ENCODE data around the gene BACH2.

The BACH2 gene

DNA sequence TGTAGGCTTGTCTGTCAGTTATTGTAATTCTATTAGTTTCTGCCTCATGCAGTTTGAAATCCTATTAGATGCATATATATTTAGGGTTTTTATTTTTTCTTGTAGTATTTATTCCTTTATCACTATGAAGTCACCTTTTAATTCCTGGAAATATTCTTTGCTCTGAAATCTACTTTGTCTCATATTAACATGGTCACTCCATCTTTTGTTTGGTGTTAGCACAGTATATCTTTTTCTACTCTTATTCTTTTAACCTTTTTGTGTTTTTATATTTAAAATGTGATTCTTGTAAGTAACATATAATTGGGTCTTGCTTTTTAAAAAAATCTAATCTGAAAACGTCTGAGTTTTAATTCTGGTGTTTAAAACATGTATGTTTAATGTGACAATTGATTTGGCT is 280.8 kb downstream of the BACH2 start:
- no peak for DNase-seq

DNA sequence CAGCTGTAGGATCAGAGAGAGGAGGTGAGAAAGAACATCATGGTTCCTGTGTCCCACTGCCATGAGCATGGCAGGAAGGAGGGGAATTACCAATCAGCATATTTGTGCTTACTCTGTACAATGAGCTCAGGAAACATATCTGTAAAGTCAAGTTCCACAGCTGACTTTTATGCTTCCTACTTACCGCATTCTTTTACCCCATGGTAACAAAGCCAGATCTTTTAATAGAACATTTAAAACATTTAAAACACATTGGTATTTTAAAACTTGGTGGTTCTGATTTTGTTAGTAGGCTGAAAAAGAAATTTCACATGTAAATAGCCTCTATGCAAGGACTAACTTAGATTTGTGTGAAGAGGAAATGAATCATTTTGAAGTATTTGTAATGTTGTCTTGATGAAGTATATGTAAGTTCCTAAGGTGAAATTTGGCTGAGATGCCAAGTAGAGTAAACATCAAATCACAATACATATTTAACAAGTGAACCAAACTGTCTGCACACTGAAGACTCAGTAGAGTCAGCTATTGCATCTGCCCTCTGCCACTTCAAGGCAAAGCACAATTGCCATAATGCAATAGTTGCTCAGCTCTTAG is 287.6 kb downstream of the BACH2 start:
- no peak for DNase-seq

DNA sequence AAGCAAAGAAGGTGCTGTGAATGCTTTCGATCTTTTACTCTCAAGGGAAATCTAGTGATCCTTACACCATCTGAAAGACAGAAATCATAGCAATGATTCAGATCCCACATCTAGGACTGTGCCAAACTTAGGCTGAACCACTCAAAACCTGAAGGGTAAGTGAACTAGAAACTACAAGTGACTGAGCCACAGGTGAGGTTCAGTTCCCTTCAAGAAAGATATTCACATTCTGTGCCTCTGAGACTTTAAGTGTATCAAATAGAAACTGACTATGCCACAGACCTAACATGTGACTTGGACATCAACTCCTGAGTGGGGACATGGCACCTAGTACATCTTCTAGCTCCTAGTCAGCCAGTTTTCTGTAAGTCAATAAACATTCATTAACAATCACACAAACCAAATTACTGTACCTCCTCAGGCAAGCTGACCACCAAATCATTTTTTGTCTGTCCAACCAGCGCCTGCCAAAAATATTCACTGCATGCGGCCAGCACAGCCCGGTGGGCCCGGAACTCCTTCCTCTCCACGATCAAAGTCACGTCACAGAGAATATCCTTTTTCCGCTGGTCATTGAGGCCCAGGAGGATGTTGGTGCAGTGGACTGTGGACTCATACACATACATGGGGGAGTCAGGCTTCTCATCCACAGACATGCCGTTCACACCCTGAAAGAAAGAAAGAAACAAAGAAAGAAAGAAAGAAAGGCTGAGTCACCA is 288.3 kb downstream of the BACH2 start:
- DNase-seq = no peak

DNA sequence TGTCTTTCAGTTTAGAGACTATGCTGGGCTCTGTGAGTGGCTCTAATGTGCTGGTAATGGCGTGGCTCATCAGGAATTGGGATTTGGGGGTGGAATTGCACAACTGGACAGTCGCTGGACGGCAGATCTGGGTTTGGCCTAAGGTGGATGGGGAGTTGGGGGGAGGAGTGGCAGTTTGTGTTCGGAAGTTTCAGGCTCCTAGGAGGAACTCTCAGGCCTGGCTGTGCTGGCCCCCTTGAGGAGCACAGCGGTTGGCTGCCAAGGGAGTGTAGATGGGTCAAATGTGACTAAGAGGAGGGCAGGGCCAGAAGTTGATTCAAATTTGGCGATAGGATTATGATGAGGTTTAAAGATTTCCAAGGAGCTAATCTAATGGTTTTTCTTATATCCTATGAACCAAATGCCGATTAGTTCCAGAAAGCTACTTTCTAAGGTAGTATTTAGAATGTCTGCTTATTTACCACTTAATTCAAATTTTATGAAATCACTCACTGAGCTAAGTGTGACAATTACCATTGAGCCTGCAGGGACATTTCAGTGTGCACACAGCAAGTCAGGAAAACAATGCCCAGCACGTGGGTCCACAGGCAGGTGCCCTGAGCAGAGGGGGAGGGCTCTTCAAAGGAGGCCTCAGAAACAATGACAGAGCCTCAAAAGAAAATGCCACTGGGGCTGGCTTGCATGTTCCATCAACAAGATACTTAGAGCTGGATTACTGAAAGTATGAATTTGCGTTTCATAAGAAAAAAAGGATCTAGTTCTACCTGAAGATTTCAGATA is 291.4 kb downstream of the BACH2 start:
- no peak for DNase-seq

DNA sequence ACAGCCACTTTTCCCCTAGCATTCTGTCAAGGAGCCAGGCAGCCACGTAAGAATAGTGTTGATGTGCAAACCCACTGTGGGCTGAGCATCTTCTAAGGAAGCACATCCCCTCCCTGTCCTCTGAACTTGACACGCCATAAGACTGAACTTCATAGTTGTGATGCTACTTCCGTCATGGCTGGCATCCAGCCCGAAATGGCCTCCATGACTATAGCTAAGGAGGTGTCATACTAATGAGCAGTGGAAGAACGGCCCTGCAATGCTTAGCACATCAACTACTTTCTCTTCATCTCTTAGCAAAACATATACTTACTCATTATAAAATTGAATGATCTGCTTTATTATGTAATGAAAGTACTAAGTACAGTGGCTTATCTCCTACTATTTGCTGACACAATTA is 292.1 kb downstream of the BACH2 start:
- DNase-seq = no peak

DNA sequence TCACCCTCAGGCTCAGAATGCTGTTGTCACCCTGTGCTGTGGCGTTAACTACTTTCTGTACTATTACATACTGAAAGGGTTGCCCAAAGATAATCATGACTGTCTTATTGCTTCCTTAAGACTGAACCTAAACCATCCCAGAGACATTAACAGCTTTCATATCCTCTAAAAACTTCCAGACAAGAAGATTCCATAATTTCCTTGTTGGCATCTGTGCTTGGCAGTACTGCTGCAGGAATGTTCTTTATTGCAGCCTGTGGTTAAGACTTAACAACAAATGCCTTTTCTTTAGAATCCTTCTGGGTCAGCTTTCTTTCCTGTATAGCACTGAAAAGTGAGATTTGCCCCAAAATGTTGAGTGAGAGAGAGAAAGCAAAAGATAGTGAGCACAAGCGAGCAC is 292.7 kb downstream of the BACH2 start:
- no peak for DNase-seq

DNA sequence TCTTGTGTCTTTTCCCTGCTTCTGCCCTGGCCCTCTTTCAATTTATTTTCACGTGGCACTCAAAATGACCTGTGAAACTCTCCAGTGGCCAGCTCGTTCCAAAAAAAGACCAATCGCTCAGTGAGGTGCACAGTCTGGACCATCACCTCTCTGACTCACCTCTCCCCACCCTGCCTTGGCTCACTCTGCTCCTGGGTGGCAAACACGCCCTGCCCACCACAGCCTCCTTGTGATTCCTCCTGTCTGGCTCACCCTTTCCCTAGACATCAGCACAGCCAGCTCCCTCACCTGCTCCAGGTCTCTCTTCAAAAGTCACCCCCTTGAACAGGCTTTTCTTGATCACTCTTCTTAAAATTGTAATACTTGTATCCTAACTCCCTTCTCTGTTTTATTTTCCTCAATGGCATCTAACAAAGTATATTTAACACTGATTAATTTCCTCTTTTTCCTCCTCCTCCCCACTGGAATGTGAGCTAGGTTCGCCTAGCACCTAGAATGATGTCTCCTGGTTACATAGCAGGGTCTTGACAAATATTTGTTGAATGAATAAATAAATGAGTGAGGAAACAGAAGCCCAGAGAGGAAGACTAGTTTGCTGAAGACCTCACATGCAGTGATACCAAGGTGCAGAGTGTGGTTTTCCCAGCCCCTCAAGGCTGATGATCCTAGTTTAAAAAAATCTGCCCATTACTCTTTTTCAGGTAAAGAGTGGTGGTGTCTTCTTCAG is 293.4 kb downstream of the BACH2 start:
- DNase-seq = no peak

DNA sequence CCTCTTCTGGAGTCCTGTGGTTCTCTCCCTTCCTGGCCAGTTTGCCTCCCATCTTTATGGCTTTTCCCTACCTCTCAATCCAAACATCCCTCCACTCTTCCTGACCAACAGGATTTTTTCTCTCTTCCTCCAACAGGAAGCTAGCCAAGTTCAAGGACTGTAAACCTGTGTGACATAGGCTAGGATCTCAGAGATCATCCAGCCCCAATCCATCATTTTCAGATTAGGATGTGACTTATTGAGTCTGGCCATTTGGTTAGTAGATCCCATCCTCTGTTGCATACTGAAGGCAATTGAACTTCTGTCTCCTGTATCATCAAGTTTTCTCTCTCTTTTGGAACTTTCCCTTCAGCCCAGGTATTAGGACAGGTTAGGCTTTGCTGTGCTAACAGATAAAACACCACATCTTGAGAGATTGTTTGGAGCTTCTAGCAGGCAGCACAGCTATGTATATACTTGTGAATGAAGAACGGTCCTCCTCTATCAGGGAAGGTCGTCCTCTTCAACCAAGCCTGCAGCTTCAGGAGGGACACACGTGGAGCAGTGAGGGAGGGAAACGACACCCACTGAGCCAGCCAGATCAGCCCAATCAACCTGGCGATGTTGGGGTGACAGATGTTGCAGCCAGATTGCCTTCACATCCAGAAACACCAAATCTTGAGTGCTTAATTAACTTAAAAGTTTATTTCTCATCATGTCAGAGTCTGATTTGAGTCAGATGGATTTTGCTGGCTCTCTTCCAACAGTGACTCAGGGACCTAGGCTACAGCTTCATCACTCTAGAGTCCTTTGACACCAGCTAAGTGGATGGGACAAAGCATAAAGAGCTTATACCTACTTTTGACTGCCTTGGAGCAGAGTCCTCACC is 295.5 kb downstream of the BACH2 start:
- DNase-seq = peak; percentile 21

DNA sequence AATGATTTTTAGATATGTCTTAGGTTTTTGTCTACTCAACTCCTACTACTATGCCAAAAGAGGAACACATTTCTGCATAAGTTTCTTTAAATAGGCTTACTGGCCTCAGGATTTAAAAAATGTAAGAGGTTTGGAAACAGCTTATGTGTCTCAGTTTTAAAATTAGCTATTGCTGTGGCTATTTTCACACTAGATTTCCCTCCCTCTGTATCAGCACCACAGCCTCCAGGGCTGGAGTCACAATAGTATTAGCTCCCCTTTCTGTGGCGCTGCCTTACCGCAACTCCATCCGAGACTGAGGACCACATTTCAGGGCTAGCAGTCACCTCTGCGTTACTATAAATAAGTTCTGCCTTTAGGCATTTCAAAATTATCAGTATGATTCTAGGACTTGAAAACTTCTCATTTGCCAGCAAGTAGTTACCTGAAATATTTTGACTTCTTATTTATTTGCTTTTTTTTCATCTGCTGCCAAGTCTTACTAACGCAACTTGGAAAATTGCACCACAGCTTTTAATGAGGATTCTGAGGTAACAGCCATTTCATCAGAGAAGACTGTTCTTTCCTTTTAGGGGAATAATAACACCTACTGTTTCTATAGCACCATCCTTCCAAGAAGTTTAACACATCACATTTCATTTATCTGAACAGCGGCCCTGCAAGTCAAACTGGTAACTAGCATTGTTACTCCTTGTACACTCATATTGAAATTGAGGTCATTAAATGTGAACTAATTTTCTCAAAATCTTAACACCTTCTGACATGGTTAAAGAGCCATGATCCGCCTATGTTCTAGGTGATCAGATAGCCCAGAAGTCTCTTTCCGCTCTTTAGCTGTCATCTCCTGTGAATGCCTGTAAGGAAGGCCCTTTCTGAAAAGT is 296.5 kb downstream of the BACH2 start:
- peak; percentile 75 for DNase-seq

DNA sequence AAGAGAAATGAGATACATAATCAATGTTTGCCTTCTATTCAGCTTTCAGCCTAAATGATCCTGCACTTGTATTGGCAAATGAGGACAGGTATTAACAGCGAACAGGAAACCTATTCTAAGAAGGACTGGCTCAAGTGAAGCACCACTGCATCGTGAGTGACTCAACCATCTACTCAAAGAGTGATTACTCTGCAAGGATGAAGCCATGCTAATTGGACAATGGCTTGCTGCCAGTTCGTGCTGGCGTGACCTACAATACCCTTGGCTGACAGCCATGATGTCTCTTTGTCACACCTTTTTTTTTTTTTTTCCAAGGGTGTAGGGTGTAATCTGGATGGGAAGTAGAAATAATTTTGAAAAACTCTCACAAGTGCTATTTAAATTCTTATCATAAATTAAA is 297.5 kb downstream of the BACH2 start:
- DNase-seq = peak; percentile 97

DNA sequence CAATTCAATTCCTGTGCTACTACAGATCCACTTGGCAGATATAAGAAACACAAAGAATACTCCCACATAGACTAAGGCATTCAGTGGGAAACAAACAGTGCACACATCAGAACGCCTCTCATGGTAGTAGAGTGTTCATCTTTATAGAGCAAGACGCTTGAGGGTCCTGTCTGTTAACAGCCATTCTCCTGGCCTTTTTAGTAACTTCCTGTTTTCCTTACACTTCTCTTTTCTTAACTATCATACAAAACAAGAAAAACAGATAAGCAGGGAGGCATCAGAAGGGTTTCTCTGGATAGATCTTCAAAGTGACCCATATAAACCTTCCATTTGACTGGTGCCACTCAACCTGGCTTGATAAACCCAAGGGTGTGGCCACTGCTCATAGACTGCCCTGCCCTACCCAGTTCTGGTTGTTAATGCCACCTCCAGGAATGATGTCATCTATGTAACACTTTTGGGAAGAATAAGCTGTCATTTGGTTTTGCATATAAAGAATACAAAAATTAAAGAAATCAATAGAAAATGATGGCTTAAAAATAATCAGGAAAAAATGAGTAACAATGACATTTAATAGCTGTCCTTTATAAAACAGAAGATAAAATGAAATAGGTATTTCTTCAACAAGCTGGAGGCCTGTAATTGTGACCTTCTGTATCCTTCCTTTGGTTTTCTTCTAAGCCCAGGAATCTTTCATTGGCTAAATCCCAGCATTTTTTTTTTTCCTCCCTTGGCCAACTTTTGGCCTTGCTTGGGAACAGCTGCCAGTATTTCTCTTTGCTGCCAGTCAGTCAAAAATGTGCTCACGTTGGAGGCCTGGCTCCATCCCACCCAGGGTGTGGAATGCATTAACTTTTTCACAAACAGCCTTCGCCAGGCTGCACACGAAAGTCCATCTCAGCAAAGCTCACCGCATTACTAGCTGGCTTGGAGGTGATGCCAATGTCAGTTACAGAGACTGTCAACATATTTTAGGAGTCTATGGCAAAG is 298.9 kb downstream of the BACH2 start:
- DNase-seq = no peak

DNA sequence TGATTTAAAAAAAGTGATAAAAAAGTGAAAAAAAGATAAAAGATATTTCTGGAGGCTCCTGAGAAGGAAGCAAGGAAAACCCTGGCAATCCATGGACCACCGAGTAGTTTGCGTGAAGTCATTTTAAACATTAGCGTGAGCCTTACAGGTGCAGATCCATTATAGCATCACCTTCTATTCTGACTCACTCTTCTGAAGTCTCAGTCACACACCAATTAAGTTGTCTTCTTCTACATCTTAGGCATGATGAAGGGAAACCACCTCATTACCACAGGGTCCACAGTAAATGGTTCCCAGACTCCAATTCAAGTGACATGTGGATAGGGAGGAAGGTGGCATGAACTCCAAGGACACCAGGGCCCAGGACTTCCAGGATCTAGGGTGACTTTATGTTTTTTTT is 303.2 kb downstream of the BACH2 start:
- DNase-seq = no peak

DNA sequence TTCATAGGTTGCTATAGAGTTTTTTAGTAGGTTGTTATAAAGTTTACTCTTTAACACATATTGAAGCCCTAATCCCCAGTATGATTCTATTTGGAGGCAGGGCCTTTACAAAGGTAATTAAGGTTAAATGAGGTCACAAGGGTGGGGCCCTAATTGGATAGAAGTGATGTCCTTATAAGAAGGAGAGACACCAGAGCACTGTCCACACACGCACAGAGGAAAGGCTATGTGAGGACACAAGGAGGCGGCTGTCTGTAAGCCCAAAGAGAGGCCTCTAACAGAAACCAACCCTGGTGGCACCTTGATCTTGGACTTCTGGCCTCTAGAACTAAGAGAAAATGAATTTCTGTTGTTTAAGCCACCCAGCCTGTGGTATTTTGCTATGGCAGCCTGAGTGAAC is 303.8 kb downstream of the BACH2 start:
- no peak for DNase-seq

DNA sequence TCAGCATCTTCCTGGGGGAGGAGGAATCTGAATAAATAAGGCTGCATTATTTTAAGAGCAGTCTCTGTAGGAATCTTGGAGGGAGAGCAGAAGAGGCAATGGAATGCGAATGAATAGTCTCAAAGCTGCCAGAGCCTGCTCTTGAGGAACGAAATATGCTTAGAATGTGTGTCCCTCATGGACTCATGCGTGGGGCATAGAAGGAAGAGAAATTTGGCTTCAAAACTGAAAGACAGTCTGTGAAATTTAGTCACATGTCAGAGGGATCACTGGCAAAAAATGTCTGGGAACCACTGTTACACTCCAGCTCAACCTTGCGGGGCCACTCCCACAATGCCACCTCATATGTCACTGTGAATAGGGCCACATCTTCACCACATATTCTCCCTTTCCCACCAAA is 306.9 kb downstream of the BACH2 start:
- DNase-seq = no peak

DNA sequence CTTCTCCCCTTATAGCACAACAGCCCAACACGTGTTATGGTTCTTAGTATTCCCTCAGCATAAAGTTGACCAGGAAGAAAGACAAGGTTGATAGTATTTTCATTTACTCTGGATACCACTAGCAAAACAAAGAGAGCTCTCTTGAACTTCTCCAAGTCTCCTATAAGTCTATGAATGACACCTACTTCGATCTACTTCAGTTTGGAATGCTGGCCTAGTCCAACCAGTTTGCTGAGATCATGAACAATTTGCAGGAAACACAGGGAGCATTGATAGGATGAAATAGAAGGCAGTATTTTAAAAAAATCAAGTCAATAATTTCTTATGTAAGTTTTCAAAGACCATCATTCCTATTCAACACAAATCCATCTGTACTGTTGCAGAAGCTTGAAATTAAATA is 308.8 kb downstream of the BACH2 start:
- DNase-seq = no peak

DNA sequence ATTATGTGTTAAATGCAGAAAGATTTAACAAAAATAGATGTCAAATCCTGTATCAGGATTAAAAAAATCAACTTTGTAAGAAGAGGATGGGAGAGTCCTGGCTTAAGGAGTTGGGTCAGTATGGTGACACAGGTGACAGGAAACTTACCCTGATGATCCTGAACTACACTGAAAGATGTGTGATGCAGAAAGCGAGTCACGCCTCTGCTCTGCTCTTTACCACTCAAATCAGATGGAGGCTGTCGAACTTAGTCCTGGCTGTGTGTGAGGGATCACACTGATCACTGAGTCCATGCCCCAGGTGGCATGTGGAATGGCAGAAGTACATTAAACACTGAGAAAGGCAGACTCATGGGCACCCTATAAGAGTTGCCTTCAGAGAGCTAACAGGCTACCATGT is 309.5 kb downstream of the BACH2 start:
- DNase-seq = no peak

DNA sequence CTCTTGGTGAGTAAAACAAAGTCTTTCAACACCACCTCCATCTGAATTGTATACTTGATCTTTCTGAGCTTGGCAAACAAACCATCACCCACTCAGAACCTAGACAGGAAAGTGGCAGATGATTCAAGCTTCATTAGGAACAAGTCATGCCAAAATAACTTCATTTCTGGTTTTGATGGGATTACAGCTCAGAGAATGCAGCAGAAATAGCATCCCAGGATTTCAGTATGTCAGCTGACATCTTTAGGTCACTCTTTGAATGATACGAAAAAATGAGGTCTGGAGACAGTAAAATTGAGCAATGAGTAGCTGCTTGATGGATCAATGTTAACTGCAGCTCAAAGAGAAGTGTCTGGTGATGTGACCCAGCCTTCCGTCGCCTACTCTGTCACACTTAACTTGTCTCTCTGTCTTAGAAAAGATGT is 310.0 kb downstream of the BACH2 start:
- no peak for DNase-seq

DNA sequence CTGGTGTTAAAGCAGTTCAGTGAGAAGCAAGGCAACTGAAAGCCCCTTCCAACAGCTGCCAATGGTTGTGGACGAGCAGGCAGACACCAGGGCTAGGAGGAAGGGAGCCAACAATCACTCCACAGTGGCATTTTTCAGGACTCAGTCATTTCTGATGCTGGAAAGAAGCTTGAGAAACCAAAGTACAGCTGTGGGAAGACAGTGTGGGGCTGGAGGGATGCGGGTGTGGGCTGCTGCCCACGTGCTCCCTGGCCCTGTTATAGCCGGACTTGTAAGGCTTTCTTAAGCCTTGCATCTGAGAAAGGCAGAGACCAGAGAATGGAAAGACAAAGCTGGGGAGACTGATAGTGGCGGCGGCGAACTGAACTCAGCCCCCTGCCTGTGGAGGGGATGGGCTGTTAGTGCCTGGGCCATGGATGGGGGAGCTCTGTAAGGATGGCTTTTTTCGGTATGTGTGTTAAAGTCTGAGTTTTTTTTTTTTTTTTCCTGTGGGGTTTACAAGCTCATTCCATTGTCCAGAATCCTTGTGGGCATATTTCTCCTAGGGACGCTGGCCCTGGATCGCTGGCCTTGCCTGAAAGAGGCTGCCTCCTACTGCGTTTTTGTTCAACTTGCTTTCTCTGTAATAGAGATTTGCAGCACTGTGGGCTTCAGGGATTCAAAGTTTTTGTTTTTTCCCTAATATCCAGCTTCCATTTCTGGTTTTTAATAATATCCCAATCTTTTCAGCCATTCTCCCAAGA is 310.7 kb downstream of the BACH2 start:
- DNase-seq = no peak

All from RPMI8226 (cell line).